ENCODE data around the gene POLE3. TPM values are rescaled to one million over a fixed set of nuclear protein-coding genes. Genes with fewer than 3 reads are reported as not detected.
"Not testable (repeated sequence)": the region's sequence is repeated elsewhere in the genome, so short reads cannot be mapped to it uniquely, and the experiment has no call there.

The POLE3 gene
- total RNA-seq, 1 experiment from 2014 or later, result 97.8 TPM

- no peak for DNase-seq (ENCODE audit: low read depth)
- in situ Hi-C loops (cut with HindIII; ENCODE audit: low pct_unique_long_range_greater_than_20kb, low sequenced_read_pairs), result no loop called here
Measured at GRCh38 chr9:113409481-113409880, 994 bp downstream of the POLE3 start.

GRCh38 chr9:113406873-113407511, 3.5 kb downstream of the POLE3 start:
- in situ Hi-C loops (cut with HindIII; ENCODE audit: low pct_unique_long_range_greater_than_20kb, low sequenced_read_pairs), result not testable (repeated sequence)
- DNase-seq (ENCODE audit: low read depth), result peak; percentile 50

- in situ Hi-C loops (cut with HindIII; ENCODE audit: low pct_unique_long_range_greater_than_20kb, low sequenced_read_pairs), result not testable (repeated sequence)
Measured at GRCh38 chr9:113406353-113406752, 4.1 kb downstream of the POLE3 start.

GRCh38 chr9:113403646-113404045, 6.8 kb downstream of the POLE3 start:
- no peak for DNase-seq (ENCODE audit: low read depth)
- in situ Hi-C loops (cut with HindIII; ENCODE audit: low pct_unique_long_range_greater_than_20kb, low sequenced_read_pairs), result no loop called here

More at GRCh38 chr9:113406353-113406752, 4.1 kb downstream of the POLE3 start:
- DNase-seq (ENCODE audit: low read depth), result not testable (repeated sequence)

- DNase-seq (ENCODE audit: low read depth), result peak; percentile 99
- in situ Hi-C loops (cut with HindIII; ENCODE audit: low pct_unique_long_range_greater_than_20kb, low sequenced_read_pairs), result no loop called here
Measured at GRCh38 chr9:113401027-113401792, 9.3 kb downstream of the POLE3 start, which contains the start of gene ALAD. Gene ALAD (minus strand): TSS chr9:113401284. CDS start chr9:113393559, 7,725 bp downstream.

GRCh38 chr9:113399646-113400200, 10.8 kb downstream of the POLE3 start:
- in situ Hi-C loops (cut with HindIII; ENCODE audit: low pct_unique_long_range_greater_than_20kb, low sequenced_read_pairs), result no loop called here
- DNase-seq (ENCODE audit: low read depth), result no peak

- DNase-seq (ENCODE audit: low read depth), result no peak
- in situ Hi-C loops (cut with HindIII; ENCODE audit: low pct_unique_long_range_greater_than_20kb, low sequenced_read_pairs), result no loop called here
Measured at GRCh38 chr9:113398796-113399195, 11.7 kb downstream of the POLE3 start.

- DNase-seq (ENCODE audit: low read depth), result no peak
- in situ Hi-C loops (cut with HindIII; ENCODE audit: low pct_unique_long_range_greater_than_20kb, low sequenced_read_pairs), result no loop called here
Measured at GRCh38 chr9:113397203-113397631, 13.3 kb downstream of the POLE3 start.

- in situ Hi-C loops (cut with HindIII; ENCODE audit: low pct_unique_long_range_greater_than_20kb, low sequenced_read_pairs), result no loop called here
Measured at GRCh38 chr9:113395000-113395861, 15.2 kb downstream of the POLE3 start.

GRCh38 chr9:113393281-113393680, 17.2 kb downstream of the POLE3 start:
- DNase-seq (ENCODE audit: low read depth), result no peak
- in situ Hi-C loops (cut with HindIII; ENCODE audit: low pct_unique_long_range_greater_than_20kb, low sequenced_read_pairs), result no loop called here

More at GRCh38 chr9:113395000-113395861, 15.2 kb downstream of the POLE3 start:
- no peak for DNase-seq (ENCODE audit: low read depth)

GRCh38 chr9:113391917-113392316, 18.6 kb downstream of the POLE3 start:
- DNase-seq (ENCODE audit: low read depth), result no peak
- in situ Hi-C loops (cut with HindIII; ENCODE audit: low pct_unique_long_range_greater_than_20kb, low sequenced_read_pairs), result no loop called here

GRCh38 chr9:113390192-113390960, 20.1 kb downstream of the POLE3 start:
- in situ Hi-C loops (cut with HindIII; ENCODE audit: low pct_unique_long_range_greater_than_20kb, low sequenced_read_pairs), result no loop called here
- no peak for DNase-seq (ENCODE audit: low read depth)

GRCh38 chr9:113389451-113389850, 21.0 kb downstream of the POLE3 start:
- no peak for DNase-seq (ENCODE audit: low read depth)
- in situ Hi-C loops (cut with HindIII; ENCODE audit: low pct_unique_long_range_greater_than_20kb, low sequenced_read_pairs), result no loop called here

- no peak for DNase-seq (ENCODE audit: low read depth)
- in situ Hi-C loops (cut with HindIII; ENCODE audit: low pct_unique_long_range_greater_than_20kb, low sequenced_read_pairs), result no loop called here
Measured at GRCh38 chr9:113388833-113389232, 21.6 kb downstream of the POLE3 start.

- in situ Hi-C loops (cut with HindIII; ENCODE audit: low pct_unique_long_range_greater_than_20kb, low sequenced_read_pairs), result no loop called here
- DNase-seq (ENCODE audit: low read depth), result no peak
Measured at GRCh38 chr9:113387560-113388230, 22.8 kb downstream of the POLE3 start.

GRCh38 chr9:113386571-113387393, 23.7 kb downstream of the POLE3 start:
- no peak for DNase-seq (ENCODE audit: low read depth)

More at GRCh38 chr9:113386571-113387393, 23.7 kb downstream of the POLE3 start:
- in situ Hi-C loops (cut with HindIII; ENCODE audit: low pct_unique_long_range_greater_than_20kb, low sequenced_read_pairs), result no loop called here

Data from Caki2 (cell line).